Renal cortex interstitium (tissue), 15 donors: ENCODE measurements around the gene C3orf70. TPM values are rescaled to one million over a fixed set of nuclear protein-coding genes. Genes with fewer than 3 reads are reported as not detected.

Experiments used
- DNase-seq, 11 donors: peaks; one replicate each; pipeline ENCODE4 v3.0.0-alpha.2; 2013; ENCODE audit warnings: low read depth in 9 of 11, low spot score in 4 of 11; ENCODE audit errors: extremely low read depth in 1 of 11
- long read RNA-seq, 16 experiments: transcript quantifications; one replicate each; lab custom pipeline, GENCODE V29; 2026
- polyA plus RNA-seq, 3 donors: library from polyadenylated mRNA; unstranded; fragments of 120-200 nt; gene quantifications; one replicate each; pipeline ENCODE4 v1.2.1, GENCODE V29; 2013; ENCODE audit not compliant: insufficient read length in 3 of 3

The C3orf70 gene, protein sequence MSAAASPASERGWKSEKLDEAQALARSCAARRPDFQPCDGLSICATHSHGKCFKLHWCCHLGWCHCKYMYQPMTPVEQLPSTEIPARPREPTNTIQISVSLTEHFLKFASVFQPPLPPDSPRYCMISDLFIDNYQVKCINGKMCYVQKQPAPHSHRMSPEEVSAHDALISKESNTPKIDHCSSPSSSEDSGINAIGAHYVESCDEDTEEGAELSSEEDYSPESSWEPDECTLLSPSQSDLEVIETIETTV
- polyA plus RNA-seq, result 1 to 10 TPM; 6.8 to 9.2 (median 9.1) TPM
- long read RNA-seq, donor 1, full-length matches to known transcripts, result 1 of 1 reads
- long read RNA-seq, donor 1, partial matches to known transcripts, result 0 of 1 reads
- long read RNA-seq, donor 1, other reads (novel, unspliced or antisense), result 0 of 1 reads
- long read RNA-seq, donor 2, full-length matches to known transcripts, result 3 of 3 reads
- long read RNA-seq, donor 2, partial matches to known transcripts, result 0 of 3 reads
- long read RNA-seq, donor 2, other reads (novel, unspliced or antisense), result 0 of 3 reads
- long read RNA-seq, donor 3, full-length matches to known transcripts, result 5 of 5 reads
- long read RNA-seq, donor 3, partial matches to known transcripts, result 0 of 5 reads
- long read RNA-seq, donor 3, other reads (novel, unspliced or antisense), result 0 of 5 reads
- long read RNA-seq, donor 4, full-length matches to known transcripts, result 2 of 2 reads
- long read RNA-seq, donor 4, partial matches to known transcripts, result 0 of 2 reads
- long read RNA-seq, donor 4, other reads (novel, unspliced or antisense), result 0 of 2 reads
- long read RNA-seq, donor 5, result 0 reads
- long read RNA-seq, donor 6, full-length matches to known transcripts, result 4 of 4 reads
- long read RNA-seq, donor 6, partial matches to known transcripts, result 0 of 4 reads
- long read RNA-seq, donor 6, other reads (novel, unspliced or antisense), result 0 of 4 reads
- long read RNA-seq, donor 7, full-length matches to known transcripts, result 2 of 2 reads
- long read RNA-seq, donor 7, partial matches to known transcripts, result 0 of 2 reads
- long read RNA-seq, donor 7, other reads (novel, unspliced or antisense), result 0 of 2 reads
- long read RNA-seq, donor 8, full-length matches to known transcripts, result 6 of 6 reads
- long read RNA-seq, donor 8, partial matches to known transcripts, result 0 of 6 reads
- long read RNA-seq, donor 8, other reads (novel, unspliced or antisense), result 0 of 6 reads
- long read RNA-seq, donor 9, full-length matches to known transcripts, result 6 of 6 reads
- long read RNA-seq, donor 9, partial matches to known transcripts, result 0 of 6 reads
- long read RNA-seq, donor 9, other reads (novel, unspliced or antisense), result 0 of 6 reads
- long read RNA-seq, donor 10, full-length matches to known transcripts, result 1 of 1 reads
- long read RNA-seq, donor 10, partial matches to known transcripts, result 0 of 1 reads
- long read RNA-seq, donor 10, other reads (novel, unspliced or antisense), result 0 of 1 reads
- long read RNA-seq, donor 11, full-length matches to known transcripts, result 3 of 3 reads
- long read RNA-seq, donor 11, partial matches to known transcripts, result 0 of 3 reads
- long read RNA-seq, donor 11, other reads (novel, unspliced or antisense), result 0 of 3 reads
- long read RNA-seq, donor 12, result 0 reads
- long read RNA-seq, donor 13, result 0 reads
- long read RNA-seq, donor 14, full-length matches to known transcripts, result 2 of 2 reads
- long read RNA-seq, donor 14, partial matches to known transcripts, result 0 of 2 reads
- long read RNA-seq, donor 14, other reads (novel, unspliced or antisense), result 0 of 2 reads
- long read RNA-seq, donor 15, full-length matches to known transcripts, result 2 of 2 reads
- long read RNA-seq, donor 15, partial matches to known transcripts, result 0 of 2 reads
- long read RNA-seq, donor 15, other reads (novel, unspliced or antisense), result 0 of 2 reads
- long read RNA-seq, donor 16, full-length matches to known transcripts, result 4 of 4 reads
- long read RNA-seq, donor 16, partial matches to known transcripts, result 0 of 4 reads
- long read RNA-seq, donor 16, other reads (novel, unspliced or antisense), result 0 of 4 reads

DNA sequence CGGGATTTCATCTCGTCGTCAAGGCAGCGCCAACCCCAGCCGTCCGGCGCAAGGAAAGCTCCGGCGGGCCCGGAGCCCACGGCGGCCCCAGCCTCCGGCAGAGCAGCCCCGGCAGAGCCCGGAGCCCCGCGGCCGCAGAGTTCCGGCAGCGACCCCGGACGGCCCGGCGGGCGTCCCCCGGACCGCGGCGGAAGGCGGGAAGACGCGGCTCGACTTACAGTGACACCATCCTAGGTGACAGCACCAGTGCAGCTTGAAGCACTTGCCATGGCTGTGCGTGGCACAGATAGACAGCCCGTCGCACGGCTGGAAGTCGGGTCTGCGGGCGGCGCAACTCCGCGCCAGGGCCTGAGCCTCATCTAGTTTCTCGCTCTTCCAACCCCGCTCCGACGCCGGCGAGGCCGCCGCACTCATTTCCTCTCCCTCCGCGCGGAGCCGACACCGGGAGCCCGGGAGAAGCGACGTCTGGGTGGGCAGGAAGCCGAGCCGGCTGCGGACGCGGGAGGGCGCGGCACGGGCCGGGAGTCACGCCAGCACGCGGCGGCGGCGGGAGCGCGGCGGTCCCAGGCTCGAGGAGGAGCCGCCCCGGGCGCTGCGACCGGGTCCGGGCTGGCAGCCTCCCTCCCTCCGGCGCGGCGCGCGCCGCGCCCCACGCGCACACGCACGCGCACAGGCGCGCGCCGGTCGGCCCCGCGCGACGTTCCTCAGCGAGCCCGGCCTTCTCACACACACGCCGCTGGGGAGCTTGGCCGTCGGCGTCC lies at the start of gene C3orf70:
Gene C3orf70, minus strand, starts transcription at position 651 of the 761 bp plus-strand sequence. Its CDS starts 237 bp downstream, at position 414.
- peak in 7 of 11 donors; percentile 36 to 60 (median 52) for DNase-seq

DNA sequence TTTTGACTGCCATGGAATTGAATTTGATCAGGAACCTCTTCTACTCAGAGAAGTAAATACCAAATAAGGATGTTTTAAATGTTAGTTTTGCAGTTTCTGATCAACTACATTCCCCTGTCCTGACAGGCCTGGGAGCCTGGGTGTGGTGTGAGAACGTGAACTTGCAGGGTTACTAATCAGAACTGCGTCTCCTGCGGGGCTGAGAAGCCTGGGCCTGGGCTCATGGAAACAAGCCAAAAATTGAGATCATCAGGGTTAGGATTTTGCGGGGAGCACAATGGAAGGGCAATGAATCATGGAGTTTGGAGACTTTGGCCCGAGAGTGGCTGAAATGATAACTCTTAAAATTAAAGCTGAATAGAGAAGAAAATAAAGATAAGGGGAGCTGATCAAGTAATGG lies 47.8 kb upstream of the C3orf70 start:
- no peak for DNase-seq

DNA sequence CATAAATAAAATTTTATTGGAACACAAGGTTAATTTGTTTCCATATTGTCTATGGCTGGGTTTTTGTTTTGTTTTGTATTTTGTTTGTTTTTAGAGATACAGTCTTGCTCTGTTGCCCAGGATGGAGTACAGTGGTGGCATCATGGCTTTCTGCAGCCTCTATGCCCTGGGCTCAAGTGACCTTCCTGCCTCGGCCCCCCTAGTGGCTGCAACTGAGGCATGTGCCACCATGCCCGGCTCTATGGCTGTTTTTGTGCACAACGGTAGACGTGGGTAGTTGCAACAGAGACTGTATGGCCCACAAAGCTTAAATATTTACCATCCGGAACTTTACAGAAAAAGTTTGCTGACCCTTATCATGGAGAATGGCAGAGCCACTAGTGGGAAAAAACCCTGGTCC lies 46.8 kb upstream of the C3orf70 start:
- DNase-seq, result no peak

DNA sequence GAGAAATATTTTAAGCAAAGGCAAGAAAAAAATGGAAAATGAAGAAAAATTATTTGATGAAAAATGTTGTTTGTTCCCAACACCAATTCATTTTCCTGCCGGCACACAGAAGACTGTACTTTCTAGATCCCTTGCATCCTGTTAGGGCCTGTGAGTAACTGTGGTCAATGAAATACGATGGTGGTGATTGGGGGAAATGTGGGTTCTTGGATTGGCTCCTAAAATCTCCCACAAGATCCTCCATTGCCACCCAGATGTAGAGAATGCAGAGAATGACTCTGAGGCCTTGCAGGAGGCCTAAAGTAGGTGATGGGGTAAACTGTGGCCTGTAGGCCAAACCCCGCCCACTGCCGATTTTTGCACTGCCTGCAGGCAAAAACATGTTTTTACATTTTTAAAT lies 46.3 kb upstream of the C3orf70 start:
- DNase-seq, result no peak

DNA sequence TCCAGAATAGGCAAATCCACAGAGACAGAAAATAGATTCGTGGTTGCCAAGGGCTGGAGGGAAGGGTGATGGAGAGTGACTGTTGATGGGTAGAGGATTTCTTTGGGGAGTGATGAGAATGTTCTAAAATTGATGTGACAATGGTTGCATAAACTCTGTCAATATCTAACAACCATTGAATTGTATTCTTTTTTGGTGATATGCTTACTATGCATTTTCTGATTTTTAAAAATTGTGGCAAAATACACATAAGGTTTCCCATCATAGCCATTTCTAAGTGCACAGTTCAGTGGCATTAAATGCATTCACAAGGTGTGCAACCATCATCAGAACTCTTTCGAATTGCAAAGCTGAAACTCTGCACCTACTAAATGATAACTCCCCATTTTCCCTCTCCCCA lies 44.2 kb upstream of the C3orf70 start:
- no peak for DNase-seq

DNA sequence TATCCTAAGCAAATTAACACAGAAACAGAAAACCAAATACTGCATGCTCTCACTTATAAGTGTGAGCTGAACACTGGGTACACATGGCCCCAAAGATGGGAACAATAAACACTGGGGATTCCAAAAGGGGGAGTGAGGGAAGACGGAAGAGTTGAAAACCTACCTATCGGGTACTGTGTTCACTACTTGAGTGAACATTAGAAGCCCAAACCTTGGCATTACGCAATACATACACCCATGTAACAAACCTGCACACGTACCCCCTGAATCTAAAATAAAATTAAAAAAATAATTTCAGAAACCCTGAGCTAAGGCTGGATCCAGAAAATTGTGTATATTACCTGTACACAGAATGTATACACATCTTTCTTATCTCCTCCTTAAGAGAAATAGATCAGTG lies 42.8 kb upstream of the C3orf70 start:
- DNase-seq, result no peak

DNA sequence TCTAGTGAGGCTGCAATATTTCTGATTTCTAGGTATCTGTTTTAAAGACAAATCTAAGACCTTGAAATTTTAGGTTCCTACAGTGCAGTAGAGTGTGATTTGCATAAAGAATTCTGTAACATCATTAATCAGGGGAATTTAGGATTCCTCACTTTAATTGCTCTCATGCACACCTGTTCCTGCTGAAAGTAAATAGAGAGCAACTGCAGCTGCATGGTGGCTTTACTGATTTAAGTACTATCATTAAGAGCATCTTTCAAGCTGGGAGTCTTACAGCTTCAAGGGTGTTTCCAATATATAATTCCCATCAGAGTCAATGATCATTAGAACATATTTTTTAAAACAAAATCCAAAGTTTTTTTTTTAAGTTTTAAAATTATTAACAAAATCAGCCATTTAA lies 36.0 kb upstream of the C3orf70 start:
- DNase-seq, result no peak

DNA sequence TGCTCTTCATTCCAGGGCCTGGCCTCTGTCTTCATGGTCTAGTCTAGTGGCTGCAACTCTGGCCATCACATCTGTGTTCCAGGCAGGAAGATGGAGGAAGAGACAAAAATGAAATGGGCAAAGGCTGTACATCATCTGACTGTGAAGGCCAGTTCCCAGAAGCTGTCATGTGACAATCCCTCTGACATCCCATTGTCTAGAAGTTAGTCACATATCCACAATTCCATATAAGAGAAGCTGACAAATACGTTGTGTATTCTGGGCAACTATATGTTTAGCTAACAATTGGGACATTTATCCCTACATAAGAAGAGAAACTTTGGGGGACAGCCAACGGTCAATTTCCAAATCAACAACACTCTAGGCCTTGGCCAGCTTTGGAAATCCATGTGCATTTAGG lies 34.5 kb upstream of the C3orf70 start:
- no peak for DNase-seq

DNA sequence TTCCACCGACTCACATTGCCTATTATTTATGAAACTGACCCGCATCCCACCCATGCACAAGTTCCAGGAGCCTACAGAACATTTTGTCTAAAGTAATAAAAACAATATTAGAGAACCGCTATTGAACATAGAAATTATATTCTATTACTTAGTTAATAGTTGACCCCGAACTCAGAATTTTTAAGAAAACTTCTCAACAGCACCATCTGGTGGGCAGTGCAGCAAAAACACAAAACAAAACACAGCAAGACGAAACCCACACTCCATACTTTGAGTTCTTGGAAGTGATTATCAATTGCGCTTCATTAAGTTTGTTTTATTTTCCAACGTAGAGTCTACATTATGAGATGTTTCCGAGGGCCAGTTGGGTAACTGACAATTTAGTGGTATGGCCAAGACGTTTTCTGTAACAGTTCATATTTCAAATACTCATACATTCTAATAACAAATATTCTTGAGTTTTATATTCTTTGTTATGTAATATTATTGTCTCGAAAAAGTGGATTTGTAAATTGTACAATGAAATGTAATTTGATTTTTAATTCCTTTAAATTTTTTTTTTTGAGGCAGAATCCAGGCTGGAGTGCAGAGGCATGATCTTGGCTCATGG lies 24.0 kb upstream of the C3orf70 start:
- peak in 6 of 11 donors; percentile 23 to 53 (median 34) for DNase-seq

DNA sequence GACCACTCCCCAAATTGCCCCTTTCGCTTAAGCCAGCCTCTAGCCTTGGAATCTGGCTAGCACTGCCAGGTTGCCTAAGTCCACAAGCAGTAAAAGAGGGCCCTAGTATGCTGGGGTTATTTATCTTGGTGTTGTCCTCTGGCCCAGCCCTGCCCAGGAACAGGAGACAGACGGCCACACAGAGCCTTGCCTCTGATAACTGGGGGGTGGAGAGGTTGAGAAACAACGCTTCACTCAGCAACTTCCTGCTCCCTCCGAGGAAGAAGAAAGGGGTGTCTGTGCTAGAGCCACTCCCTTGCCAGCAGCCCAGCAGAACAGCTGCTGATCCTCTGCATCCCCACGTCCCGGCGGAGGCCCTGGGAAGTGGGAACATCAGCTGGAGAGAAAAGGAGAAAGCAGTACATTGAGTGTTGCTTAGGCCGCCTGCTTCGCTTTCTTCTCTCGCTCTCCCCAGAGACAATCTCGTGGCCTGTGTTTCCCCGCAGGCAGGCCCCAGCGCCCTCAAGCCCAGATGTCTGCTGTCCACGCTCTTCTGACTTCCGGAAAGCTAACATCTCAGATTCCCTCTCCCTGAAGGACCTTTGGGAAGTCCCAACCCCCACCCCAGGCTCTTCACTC lies 22.6 kb upstream of the C3orf70 start:
- peak in 6 of 11 donors; percentile 21 to 47 (median 30) for DNase-seq

DNA sequence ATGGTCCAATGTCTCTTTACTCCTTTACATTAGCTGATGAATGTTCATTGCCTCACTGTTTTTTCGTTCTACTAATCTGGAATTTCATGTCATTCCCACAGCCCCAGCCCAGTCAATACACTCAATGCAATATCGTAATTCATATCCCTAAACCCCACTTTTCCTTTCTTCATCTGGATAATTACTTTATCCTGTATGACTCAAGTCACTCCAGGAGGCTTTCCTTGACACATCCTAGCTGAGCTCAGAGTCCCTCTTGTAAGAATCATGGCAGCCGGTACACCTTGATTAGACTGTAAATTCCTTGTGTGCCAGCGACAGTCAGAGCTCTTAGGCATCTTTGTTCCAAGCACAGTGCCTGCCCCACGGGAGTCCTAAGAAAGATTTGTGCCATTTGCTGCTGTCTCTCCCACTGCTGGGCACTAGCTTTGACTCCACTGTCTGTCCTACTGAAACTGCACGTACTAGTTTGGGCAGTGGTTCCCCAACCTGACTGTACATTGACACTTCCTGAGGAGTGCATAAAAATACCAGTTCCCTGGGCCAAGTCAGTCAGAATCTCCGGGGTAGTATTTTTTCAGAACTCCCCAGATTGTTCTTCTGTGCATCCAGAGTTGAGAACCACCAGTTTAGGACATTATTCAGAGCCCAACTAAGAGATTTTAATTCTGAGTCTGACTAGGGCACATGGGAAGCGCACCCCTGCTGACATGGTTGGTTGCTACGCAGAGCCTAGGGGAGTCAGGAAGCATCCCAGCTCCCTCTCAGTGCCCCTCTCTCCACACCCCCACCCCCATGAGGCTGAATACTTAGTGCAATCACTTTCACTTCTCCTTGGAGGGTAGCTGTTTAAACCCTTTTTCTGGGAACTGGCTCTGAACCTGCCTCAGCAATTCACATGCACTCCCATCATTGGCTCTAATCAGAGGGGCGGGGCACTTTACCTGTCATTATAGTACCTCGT lies 19.5 kb upstream of the C3orf70 start:
- no peak for DNase-seq

DNA sequence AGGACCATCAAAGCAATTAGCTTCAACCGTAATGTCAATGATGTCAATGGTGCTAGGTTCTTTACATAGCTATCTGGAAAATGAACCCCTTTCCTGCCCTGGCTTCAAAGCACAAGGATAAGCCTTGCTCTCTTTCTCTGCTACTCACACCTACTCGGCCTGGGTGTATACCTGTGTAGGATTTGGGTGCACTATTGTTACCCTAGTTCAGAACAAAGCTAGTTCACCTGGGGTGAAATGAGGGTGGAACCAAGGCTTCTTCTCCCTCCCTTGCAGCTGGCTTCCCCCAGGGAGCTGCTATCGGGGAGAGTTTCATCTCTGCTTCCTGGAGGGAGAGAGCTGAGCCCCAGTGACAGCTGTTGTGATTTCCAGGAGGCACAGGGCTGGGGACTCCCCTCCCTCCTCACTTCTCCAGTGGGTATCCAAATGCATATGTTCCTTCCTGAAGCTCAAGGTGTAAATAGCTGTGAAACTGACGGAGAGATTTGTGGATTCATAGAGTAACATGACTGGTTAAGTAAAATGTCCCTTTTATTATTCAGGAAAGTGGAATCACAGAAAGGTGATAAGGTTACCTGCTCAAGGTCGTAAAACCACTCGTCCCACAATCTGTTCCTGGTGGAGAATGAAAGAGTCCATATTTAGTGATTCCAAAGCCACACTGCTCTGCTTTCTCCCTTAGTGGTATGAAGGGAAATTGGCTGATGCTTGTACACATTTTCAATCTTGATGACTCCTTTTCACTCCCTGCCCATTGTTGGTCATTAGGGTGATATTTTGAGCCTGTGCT lies 11.8 kb upstream of the C3orf70 start:
- DNase-seq, result no peak

DNA sequence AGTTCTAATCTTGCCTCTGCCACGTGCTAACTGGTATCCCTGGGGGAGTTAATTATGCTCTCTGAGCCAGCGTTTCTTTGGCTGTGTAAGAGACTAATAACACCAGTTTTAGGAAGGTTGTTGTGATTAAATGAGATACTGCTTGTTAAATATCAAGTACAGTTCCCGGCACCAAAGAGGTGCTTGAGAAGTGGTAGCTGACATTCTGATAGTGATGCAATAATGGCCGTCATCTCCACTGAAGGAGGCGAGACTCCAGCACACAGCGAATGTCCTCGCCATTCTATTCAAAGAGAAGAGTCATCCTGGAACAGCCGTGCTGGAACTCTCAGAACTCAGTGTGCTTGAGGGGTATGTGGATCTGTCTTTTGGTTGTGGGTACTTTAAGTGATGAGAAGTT lies 9.8 kb upstream of the C3orf70 start:
- DNase-seq, result no peak

DNA sequence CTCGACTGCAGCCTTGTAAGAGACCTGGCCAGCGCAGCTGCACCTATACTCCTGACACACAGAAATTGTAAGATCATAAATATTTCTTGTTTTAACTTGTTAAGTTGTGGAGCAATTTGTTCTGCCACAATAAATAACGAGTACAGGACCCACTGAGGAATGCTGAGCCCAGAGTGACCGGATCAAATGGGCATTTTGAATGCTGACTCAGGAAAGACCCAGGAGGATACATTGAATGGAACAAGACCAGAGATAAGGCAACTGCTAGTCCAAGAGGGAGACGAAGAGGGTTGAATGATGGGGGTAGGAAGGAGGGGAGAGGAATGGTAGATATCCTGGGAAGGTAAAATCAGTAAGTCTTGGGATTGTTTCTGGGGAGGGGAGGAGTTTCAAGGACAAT lies 8.9 kb upstream of the C3orf70 start:
- no peak for DNase-seq
